ENCODE results near the gene MB.

DNA sequence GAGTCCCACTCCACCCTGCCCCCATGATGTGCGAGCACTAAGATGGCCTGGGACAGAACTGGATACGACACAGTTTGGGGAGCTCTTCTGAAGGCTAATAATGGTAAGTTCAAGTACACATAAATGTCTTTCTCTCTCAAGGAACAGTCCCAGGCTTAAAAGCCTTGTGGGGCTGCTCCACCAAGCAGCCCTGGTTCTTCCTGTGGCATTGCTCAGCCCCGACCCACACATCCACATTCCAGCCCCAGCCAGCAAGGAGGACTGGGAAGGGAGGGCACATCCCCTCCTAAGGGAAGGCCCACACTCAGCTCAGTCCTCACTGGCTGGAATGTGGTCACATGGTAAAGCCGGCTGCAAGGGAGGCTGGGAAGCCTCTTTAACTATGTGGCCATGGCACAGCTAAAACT lies 13.3 kb upstream of the MB start:
- TF ChIP-seq, protein P1, sequence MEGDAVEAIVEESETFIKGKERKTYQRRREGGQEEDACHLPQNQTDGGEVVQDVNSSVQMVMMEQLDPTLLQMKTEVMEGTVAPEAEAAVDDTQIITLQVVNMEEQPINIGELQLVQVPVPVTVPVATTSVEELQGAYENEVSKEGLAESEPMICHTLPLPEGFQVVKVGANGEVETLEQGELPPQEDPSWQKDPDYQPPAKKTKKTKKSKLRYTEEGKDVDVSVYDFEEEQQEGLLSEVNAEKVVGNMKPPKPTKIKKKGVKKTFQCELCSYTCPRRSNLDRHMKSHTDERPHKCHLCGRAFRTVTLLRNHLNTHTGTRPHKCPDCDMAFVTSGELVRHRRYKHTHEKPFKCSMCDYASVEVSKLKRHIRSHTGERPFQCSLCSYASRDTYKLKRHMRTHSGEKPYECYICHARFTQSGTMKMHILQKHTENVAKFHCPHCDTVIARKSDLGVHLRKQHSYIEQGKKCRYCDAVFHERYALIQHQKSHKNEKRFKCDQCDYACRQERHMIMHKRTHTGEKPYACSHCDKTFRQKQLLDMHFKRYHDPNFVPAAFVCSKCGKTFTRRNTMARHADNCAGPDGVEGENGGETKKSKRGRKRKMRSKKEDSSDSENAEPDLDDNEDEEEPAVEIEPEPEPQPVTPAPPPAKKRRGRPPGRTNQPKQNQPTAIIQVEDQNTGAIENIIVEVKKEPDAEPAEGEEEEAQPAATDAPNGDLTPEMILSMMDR (optimal IDR thresholded peaks at IDR 0.05 in 1 of 3, IDR thresholded peaks at IDR 0.05 in 1 of 3, conservative IDR thresholded peaks at IDR 0.05 in 1 of 3; ENCODE audit: extremely low read depth in 1 of 3, insufficient read depth in 2 of 3, low read length in 3 of 3), result no peak
- no peak for TF ChIP-seq EZH2 (IDR thresholded peaks at IDR 0.05; ENCODE audit: low read length)

Data from keratinocyte (primary cell).